ENCODE data around the gene SLC17A5. TPM values are rescaled to one million over a fixed set of nuclear protein-coding genes. Genes with fewer than 3 reads are reported as not detected.

The SLC17A5 gene, protein sequence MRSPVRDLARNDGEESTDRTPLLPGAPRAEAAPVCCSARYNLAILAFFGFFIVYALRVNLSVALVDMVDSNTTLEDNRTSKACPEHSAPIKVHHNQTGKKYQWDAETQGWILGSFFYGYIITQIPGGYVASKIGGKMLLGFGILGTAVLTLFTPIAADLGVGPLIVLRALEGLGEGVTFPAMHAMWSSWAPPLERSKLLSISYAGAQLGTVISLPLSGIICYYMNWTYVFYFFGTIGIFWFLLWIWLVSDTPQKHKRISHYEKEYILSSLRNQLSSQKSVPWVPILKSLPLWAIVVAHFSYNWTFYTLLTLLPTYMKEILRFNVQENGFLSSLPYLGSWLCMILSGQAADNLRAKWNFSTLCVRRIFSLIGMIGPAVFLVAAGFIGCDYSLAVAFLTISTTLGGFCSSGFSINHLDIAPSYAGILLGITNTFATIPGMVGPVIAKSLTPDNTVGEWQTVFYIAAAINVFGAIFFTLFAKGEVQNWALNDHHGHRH
- 40.3 and 46.6 TPM in 2 replicates for total RNA-seq

DNA sequence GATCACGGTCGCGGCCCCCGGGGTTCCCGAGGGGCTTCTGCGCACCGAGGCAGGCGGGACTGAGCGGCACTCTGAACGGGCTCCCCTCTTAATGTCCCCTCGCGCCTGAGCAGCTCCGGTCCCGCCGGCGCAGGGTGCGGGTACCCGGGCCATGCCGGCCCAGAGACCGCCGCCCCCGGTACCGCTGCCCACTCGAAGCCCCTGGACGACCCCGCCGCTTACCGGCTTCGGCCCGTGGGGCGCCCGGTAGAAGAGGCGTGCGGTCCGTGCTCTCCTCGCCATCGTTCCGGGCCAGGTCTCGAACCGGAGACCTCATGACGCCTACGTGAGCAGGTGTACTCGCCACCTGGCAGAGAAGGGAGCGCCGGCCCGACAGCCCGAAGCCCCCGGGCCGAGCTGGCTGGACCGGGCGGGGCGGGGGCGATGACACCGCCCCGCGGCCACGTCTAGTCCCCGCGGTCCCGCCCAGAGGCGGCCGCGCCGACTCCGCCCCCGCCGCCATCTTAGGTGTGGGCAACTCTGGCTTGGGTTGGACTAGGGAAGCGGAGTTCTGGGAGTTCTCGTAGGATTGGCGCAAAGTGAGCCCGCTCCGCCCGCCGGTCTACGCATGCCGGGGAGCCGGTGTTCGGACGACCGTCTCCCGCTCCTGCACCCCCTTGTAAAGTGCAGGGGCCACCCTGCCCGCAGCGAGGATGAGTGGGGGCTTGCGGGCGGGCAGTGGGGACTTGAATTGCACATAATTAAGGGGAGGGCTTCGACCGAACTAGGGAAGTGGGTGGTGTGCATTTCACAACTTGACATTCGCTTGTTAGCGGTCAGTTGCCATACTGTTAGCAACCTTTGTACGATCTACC is at the start of gene SLC17A5:
SLC17A5 (minus strand) TSS at position 422 of the 854 bp plus-strand sequence; CDS start at position 316, 106 bp downstream.
- DNase-seq (ENCODE audit: low read depth) = peak; percentile 94
- no peak for TF ChIP-seq CTCF (IDR thresholded peaks at IDR 0.05; ENCODE audit: insufficient read depth, low read depth, low read length)
- H3K4me3 ChIP-seq (ENCODE audit: low read depth, low read length) = peak within 1 kb of the TSS; percentile 84

GRCh38 chr6:73703466-73703865 is 49.7 kb upstream of the SLC17A5 start:
- TF ChIP-seq CTCF (IDR thresholded peaks at IDR 0.05; ENCODE audit: insufficient read depth, low read depth, low read length) = no peak
- no peak overlapping the region for H3K4me3 ChIP-seq (ENCODE audit: low read depth, low read length)
- DNase-seq (ENCODE audit: low read depth) = peak; percentile 55

DNA sequence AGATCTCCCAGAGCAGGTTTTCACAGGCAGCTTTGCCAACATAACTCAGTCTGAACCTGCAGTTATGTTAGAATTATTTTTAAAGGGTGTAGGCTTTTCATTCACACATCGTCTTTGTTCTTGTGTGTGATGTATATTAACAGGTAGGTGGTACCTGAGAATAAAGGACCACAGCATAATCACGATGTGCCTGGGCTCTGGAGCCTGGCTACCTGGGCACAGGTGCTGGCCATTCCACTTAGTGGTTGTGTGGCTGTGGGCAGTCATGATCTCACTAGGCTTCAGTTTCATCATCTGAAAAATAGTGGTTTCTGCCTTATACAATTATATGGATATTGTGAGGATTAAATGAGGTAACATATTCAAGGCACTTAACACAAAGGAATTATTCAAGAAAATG is 48.7 kb upstream of the SLC17A5 start:
- no peak for DNase-seq (ENCODE audit: low read depth)
- no peak overlapping the region for H3K4me3 ChIP-seq (ENCODE audit: low read depth, low read length)
- no peak for TF ChIP-seq CTCF (IDR thresholded peaks at IDR 0.05; ENCODE audit: insufficient read depth, low read depth, low read length)

GRCh38 chr6:73699676-73700459 is 46.1 kb upstream of the SLC17A5 start:
- H3K4me3 ChIP-seq (ENCODE audit: low read depth, low read length) = no peak overlapping the region
- no peak for TF ChIP-seq CTCF (IDR thresholded peaks at IDR 0.05; ENCODE audit: insufficient read depth, low read depth, low read length)
- no peak for DNase-seq (ENCODE audit: low read depth)

- no peak for DNase-seq (ENCODE audit: low read depth)
- peak overlapping the region; percentile 63 for H3K4me3 ChIP-seq (ENCODE audit: low read depth, low read length)
- no peak for TF ChIP-seq CTCF (IDR thresholded peaks at IDR 0.05; ENCODE audit: insufficient read depth, low read depth, low read length)
Observed at GRCh38 chr6:73696966-73697655, 43.3 kb upstream of the SLC17A5 start.
